Measurements from ENCODE around the gene FIGN. TPM values are rescaled to one million over a fixed set of nuclear protein-coding genes. Genes with fewer than 3 reads are reported as not detected.

Gene FIGN
- total and polyA plus RNA-seq, 2 of the 8 experiments (the other 6 are each of a cell fraction or from before 2014, with no cell fraction given): 5.0 to 22.8 TPM

DNA sequence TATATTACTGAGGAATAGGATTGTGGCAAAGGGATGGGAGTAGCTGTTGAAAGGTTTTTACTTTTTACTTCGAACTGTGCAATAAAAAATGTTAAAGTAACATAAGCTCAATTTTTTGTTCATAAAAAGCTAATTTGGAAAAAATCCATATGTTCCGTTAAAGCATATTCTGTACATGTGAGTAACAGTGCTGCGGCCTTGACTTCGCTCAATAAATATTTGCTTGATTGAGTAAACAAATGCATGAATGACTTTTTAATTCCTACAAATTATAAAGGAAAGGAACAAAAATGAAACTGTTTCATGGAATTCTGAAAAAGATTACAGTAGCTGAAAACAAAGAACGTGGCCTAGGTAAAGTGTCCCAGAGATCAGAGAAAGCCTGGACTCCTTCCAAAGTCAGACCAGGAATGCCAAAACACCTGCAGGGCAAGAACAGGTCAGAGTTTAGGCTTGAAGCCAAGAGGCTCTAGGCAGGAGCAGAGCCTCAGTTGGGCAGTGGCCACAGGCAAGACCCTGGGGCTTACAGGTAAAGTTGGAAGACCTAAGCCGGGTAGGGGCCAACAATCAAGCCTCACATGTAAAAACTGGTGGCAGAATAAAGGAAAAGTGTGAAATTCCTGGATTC is 44.3 kb upstream of the FIGN start (continued):
- TF ChIP-seq, protein P1, sequence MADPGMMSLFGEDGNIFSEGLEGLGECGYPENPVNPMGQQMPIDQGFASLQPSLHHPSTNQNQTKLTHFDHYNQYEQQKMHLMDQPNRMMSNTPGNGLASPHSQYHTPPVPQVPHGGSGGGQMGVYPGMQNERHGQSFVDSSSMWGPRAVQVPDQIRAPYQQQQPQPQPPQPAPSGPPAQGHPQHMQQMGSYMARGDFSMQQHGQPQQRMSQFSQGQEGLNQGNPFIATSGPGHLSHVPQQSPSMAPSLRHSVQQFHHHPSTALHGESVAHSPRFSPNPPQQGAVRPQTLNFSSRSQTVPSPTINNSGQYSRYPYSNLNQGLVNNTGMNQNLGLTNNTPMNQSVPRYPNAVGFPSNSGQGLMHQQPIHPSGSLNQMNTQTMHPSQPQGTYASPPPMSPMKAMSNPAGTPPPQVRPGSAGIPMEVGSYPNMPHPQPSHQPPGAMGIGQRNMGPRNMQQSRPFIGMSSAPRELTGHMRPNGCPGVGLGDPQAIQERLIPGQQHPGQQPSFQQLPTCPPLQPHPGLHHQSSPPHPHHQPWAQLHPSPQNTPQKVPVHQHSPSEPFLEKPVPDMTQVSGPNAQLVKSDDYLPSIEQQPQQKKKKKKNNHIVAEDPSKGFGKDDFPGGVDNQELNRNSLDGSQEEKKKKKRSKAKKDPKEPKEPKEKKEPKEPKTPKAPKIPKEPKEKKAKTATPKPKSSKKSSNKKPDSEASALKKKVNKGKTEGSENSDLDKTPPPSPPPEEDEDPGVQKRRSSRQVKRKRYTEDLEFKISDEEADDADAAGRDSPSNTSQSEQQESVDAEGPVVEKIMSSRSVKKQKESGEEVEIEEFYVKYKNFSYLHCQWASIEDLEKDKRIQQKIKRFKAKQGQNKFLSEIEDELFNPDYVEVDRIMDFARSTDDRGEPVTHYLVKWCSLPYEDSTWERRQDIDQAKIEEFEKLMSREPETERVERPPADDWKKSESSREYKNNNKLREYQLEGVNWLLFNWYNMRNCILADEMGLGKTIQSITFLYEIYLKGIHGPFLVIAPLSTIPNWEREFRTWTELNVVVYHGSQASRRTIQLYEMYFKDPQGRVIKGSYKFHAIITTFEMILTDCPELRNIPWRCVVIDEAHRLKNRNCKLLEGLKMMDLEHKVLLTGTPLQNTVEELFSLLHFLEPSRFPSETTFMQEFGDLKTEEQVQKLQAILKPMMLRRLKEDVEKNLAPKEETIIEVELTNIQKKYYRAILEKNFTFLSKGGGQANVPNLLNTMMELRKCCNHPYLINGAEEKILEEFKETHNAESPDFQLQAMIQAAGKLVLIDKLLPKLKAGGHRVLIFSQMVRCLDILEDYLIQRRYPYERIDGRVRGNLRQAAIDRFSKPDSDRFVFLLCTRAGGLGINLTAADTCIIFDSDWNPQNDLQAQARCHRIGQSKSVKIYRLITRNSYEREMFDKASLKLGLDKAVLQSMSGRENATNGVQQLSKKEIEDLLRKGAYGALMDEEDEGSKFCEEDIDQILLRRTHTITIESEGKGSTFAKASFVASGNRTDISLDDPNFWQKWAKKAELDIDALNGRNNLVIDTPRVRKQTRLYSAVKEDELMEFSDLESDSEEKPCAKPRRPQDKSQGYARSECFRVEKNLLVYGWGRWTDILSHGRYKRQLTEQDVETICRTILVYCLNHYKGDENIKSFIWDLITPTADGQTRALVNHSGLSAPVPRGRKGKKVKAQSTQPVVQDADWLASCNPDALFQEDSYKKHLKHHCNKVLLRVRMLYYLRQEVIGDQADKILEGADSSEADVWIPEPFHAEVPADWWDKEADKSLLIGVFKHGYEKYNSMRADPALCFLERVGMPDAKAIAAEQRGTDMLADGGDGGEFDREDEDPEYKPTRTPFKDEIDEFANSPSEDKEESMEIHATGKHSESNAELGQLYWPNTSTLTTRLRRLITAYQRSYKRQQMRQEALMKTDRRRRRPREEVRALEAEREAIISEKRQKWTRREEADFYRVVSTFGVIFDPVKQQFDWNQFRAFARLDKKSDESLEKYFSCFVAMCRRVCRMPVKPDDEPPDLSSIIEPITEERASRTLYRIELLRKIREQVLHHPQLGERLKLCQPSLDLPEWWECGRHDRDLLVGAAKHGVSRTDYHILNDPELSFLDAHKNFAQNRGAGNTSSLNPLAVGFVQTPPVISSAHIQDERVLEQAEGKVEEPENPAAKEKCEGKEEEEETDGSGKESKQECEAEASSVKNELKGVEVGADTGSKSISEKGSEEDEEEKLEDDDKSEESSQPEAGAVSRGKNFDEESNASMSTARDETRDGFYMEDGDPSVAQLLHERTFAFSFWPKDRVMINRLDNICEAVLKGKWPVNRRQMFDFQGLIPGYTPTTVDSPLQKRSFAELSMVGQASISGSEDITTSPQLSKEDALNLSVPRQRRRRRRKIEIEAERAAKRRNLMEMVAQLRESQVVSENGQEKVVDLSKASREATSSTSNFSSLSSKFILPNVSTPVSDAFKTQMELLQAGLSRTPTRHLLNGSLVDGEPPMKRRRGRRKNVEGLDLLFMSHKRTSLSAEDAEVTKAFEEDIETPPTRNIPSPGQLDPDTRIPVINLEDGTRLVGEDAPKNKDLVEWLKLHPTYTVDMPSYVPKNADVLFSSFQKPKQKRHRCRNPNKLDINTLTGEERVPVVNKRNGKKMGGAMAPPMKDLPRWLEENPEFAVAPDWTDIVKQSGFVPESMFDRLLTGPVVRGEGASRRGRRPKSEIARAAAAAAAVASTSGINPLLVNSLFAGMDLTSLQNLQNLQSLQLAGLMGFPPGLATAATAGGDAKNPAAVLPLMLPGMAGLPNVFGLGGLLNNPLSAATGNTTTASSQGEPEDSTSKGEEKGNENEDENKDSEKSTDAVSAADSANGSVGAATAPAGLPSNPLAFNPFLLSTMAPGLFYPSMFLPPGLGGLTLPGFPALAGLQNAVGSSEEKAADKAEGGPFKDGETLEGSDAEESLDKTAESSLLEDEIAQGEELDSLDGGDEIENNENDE (IDR thresholded peaks at IDR 0.05; ENCODE audit: insufficient replicate concordance, low read length): no peak
- TF ChIP-seq HDAC6 (IDR thresholded peaks at IDR 0.05; ENCODE audit: low read depth, low read length) (no peak), SRF (IDR thresholded peaks at IDR 0.05; ENCODE audit: low read depth, low read length) (no peak)

All from H1 (cell line).